GM19023 (cell line): ENCODE results near the gene ACRBP.

Experiments used
- ATAC-seq: cut with Tn5 transposase; IDR thresholded peaks from one replicate; pipeline ENCODE4 v1.9.1; 2021; ENCODE audit warnings: mild to moderate bottlenecking, moderate library complexity; ENCODE audit not compliant: unreplicated experiment

The ACRBP gene

DNA sequence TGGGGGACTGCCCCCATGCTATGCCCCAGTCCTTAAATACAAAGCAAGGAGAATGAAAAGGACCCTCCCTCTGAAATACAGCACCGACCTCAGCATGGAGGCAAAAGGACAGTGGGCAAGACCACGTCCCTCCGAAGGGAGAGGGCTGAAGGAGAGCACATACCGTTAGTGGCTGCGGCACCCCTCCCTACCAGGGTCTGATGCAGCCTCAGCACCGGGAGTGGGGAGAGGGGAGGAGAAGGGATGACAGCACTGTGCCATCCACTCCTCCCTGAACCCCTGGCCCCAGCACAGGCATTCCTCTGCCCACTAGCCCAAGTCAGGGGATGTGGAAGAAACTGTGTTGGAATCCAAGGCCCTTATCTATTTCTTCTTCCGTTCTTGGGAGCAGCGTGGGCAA lies 3.6 kb upstream of the ACRBP start:
- ATAC-seq = no peak

DNA sequence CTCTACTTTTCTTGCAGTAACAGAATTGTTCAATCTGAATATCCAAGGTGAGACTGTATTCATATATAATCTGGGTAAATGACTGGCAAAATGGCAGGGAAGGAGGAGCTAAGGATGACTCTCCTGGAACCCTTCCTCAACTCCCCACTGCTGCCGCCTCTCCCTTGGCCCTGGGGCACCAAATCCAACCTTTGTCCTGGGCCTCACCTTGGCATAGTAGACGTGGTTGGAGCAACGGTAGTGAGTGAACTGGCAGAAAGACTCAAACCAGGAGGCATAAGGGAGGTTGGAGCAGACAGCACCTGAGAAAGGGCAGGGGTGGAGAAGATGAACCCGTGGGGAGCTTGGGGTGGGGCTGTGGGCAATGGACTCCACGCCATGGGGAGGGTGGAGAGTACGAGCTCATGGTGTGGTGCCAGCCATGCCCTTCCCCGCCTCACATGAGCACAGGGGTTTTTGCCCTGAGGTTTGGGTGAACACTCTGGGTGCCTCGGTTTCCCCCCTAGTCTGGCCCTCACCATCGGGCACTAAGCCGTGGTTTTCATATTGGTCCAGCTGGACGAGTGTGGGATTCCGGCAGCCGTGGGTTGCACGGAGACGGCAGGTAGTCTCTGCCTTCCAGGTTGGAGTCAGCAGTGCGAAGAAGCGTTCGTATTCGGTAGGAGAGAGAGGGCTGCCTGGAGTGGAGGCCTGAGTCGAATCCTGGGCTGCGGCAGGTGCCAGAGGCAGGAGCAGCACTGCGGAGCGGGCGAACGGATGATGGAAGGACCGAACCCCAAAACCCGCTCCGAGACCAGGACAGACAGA lies 753 bp downstream of the ACRBP start:
- no peak for ATAC-seq

GRCh38 chr12:6644903-6645302 lies 2.3 kb downstream of the ACRBP start:
- no peak for ATAC-seq

DNA sequence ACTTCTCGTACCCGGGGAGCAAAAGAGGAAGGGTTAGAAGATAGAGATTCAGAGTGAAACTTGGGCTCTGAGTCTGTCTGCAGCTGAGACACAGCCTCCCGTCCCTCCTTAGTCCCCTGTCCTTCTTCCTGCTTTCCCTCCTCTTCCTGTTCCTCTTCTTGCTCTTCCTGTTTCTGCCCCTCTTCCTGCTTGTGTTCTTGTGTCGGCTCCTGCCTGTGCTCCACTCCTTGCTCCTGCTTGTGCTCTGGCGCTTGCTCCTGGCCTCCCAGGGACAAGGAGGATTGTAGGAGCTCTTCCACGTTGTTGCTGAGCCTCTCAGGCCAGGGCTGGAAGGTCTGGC lies 3.0 kb downstream of the ACRBP start:
- ATAC-seq = no peak

GRCh38 chr12:6643569-6644256 lies 3.5 kb downstream of the ACRBP start:
- ATAC-seq = no peak

DNA sequence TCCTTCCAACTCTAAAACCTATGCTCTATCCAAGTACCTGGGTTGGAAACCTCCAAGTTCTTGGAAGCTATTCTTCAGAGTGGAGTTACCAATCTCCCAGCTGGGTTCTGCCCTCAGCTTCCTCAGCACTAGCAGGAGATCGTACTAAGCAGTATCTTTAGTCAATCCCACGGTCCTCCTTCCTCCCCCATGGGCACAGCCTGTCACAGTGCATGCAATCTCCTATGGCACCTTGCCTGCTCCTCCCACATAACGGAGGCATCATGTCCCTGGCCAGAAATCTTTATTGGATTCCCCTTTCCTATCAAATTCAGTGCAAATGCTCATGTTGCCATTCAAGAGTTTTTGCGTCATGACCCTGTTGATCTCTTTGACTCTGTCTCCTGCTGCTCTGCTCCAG lies 6.1 kb downstream of the ACRBP start:
- no peak for ATAC-seq

- ATAC-seq = no peak
Observed at GRCh38 chr12:6640497-6640896, 6.7 kb downstream of the ACRBP start.

DNA sequence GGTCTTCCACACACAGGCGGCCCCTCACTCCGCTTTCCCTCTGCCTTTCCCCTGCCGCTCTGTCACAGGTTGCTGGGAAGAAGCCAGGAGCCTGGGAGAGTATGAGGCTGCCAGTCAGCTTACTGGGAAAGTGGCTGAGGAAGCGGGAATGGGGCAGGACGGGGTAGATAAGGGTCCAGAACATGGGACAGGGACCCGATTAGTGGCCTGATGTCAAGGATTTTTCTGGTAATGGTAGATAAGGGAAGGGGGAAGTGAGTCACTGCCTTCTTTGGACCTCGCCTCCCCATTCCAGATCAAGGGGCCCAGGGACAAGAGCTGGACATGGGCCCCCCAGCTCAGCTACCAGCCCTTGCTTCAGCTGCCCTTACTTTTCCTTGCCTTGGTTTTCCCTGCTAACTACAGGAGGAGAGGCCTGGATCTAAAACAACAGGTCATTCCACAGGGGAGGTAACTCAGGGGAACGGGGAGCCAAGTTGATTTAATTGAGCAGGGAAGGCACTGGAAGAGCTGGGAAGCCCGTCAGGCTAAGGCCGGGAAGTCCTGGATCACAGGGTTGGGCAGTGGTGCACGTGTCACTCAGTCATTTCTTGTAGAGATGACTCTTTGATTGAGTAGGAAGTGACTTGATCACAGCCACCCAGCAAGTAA lies 8.0 kb downstream of the ACRBP start:
- ATAC-seq = no peak

DNA sequence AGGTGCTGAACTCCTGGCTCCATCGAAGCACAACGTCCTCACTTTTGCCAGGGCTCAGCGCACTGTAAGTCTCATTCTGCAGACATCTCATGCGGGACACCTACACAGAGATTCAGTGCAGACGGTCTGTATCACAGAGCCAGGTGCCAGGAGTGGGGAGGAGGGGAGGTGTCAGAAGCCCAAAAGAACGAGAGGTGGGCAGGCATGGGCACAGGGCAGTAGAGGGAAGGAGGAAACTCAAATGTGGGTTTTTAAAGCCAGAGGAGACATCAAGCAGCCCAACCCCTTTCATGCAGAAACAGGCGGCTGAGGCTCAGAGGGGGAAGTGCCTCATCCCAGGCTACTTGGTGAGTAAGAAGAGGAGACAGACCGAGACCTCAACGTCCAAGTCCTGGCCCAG lies 8.9 kb downstream of the ACRBP start:
- ATAC-seq = no peak

DNA sequence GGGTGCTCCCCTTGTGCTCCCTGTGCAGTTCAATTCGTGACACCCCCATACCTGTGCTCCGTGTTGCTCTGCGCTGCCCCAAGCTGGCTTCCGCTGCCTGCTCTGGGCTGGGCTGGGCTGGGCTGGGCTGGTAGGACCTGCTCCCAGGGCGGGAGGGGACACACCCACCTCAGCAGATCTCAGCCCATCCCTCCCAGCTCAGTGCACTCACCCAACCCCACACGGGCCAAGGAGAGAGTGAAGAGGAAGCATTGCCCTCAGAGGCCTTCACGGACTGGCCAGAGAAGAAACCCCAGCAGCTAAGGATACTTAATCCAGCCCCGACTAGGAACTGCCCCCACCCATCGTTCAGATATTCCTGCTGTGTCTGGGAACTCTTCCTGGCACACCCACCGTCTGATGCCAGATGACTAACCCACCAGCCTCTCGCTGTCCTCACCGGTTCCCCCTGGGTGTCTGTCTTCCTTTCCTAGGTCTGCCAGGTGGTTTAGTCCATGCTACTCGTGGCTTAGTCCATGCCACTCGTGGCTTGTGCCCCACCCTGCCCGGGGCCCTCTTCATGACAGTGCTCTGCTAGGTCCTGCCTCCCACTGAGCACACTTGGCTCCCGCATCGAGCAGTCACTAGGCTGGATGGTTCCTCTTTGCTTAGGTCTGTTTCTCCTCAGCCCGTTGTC lies 11.2 kb downstream of the ACRBP start, which contains the start of gene LPAR5:
TSS of gene LPAR5 (minus strand) at position 104 of the 676 bp plus-strand sequence. CDS start 14,711 bp downstream, outside the sequence.
- no peak for ATAC-seq

DNA sequence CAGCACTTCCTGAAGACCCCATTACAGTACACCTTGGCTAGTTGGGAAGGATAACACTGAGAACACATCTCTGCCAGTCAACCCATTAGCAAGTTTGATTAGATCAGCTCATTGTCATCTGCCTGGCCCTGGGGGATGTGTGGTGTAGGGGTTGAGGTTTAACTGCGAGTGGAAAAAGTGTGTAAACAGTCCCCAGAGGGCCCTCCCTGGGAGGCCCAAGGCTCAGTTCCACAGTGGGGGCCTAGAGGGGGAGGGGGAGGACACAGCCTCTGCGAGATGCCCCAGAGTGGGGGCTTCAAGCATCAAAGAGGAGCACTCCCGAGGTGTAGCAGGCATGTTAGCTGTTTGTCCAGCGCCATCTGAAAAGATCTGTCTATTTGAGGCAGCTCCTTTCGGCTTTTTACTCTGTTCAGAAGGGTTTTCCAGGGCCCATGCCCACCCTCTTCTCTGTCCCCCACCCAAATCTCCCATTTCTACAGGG lies 11.8 kb downstream of the ACRBP start:
- no peak for ATAC-seq

- ATAC-seq = peak; percentile 57
Observed at GRCh38 chr12:6632026-6632983, 14.9 kb downstream of the ACRBP start.

DNA sequence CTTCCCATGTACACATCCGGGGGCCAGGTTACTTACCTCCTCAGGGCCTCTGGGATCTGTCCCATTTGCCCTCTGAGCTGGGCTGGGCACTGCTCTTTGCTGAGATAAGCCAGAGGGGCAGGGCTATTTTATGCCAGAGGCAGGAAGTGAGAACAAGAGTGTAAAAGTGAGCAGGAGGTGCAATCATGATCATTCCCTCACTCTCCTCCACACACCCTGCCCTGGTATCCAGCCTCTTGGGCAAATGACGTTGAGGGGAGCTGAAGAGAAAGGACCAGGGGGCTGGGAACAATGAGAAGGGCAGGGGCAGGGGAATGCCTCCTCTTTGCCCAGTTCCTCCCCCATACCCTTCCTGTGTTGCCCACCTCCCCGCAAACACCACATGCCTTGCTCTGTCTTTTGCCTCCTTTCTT lies 15.7 kb downstream of the ACRBP start:
- no peak for ATAC-seq

DNA sequence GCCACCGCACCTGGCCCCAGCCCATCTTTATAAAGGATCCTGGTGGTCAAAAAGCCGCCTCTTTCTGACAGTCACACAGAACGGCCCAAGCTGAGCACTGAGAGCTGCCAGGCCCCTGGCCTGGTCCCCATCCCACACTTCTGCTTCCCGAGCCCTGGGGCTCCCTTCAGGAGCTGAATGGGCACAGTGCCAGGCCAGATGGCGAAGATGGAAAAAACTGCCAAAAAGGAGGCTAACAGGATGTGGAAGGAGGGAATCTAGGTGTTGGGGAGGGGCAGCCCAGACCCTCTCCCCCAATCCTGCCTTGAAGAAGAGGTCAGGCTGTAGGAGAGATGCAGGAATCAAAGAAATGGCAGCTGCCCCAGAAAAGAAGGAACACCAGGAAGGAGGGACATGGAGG lies 16.5 kb downstream of the ACRBP start:
- ATAC-seq = no peak

GRCh38 chr12:6627616-6628015 lies 19.6 kb downstream of the ACRBP start:
- no peak for ATAC-seq

DNA sequence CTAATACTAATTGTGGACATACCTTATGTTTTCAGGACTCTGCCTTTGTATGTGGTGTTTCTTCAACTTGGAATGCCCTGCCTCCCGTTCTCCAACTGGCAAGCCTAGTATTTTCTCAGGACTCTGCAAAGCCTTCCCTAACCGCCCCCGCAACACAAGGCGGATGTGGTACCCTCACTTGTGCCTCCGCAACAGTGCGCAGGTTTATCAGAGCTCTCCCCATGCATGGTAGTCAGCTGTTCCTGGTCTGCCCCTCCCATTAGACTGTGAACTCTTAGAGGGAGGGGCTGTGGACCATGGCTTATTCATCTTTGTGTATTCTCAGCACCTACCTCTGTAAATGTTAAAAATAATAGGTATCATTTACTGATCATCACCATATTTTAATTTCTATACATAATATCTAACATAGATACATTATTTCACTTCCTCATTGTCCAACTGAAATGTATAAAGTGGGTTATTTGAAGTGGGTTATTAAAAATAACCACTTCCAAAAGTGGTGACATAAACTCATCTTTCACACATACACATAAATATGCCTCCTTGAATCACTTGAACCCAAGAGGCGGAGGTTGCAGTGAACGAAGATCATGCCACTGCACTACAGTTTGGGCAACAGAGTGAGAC lies 20.5 kb downstream of the ACRBP start:
- ATAC-seq = no peak

GRCh38 chr12:6620885-6621274 lies 26.4 kb downstream of the ACRBP start:
- no peak for ATAC-seq

GRCh38 chr12:6620137-6620884 lies 26.9 kb downstream of the ACRBP start:
- ATAC-seq = no peak
